Effector CD8-positive, alpha-beta T cell (primary cell): ENCODE data around the gene GUCY2F.

Experiments
- DNase-seq: peaks from one replicate; lab custom pipeline; 2025; lab: John Stamatoyannopoulos, UW

GUCY2F gene

GRCh38 chrX:109393859-109394258, 88.0 kb downstream of the GUCY2F start:
- no peak for DNase-seq

DNA sequence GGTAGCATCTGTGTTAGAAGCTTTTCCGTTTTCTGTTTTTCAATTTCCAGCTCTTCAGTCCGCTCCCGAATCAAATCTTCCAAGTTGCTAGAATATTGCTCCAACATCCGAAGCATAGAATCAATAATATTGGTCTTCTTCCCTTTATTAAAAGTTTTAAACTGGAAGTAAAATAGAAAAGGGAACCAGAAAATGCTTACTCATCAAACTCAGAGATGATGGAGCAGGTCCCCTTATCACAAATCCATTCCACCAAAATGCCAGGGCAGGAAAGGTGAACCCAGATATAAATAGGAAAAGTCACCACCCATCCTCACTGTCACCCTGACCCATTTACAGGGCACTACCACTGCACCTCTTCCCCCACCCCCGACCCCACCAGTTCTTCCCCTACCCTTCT, 89.0 kb downstream of the GUCY2F start:
- DNase-seq, result no peak

- DNase-seq, result no peak
These were observed 91.3 kb downstream of the GUCY2F start for GRCh38 chrX:109390556-109390955.

- no peak for DNase-seq
These were observed 92.0 kb downstream of the GUCY2F start for GRCh38 chrX:109389917-109390316.

GRCh38 chrX:109384699-109385098, 97.2 kb downstream of the GUCY2F start:
- DNase-seq, result no peak

DNA sequence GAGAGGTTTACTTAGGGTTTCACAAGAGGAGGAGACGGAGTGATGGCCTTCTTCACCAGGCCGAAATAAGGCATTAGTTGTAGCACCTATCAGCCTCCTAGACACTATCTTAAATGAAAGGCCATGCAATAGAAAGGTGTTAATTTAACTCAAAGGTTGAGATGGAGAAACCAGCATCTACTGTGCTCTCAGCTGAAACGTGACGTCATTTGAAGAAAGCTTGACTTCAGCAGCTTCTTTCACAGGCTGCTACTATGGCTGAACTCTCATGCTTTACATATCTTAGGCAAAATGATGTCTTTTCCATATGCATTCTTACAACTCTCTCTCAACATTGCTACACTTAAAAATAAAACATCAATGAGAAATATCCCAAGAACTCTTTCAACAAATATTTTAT, 99.6 kb downstream of the GUCY2F start:
- DNase-seq, result no peak

- DNase-seq, result no peak
These were observed 103.6 kb downstream of the GUCY2F start for GRCh38 chrX:109378281-109378680.

GRCh38 chrX:109374262-109374960, 107.5 kb downstream of the GUCY2F start:
- DNase-seq, result no peak

GRCh38 chrX:109373468-109373867, 108.4 kb downstream of the GUCY2F start:
- no peak for DNase-seq

DNA sequence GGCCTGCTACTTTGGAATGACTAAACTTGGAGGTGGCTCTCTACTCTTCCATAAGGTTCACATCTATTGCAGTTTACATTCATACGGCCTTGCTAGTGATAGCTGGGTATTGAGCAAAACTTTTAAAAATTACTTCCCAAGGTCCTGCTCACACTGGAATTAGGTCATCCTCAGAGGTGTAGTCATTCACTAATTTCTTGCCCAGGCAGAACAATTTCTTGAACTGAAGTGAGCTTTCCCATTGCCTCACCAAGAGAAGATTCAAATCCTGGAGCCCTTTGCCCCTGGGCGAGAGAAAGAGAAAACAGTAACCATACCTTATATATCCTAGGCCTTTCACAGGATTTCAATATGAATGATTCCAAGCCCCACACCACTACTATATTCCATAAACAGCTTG, 109.2 kb downstream of the GUCY2F start:
- no peak for DNase-seq

DNA sequence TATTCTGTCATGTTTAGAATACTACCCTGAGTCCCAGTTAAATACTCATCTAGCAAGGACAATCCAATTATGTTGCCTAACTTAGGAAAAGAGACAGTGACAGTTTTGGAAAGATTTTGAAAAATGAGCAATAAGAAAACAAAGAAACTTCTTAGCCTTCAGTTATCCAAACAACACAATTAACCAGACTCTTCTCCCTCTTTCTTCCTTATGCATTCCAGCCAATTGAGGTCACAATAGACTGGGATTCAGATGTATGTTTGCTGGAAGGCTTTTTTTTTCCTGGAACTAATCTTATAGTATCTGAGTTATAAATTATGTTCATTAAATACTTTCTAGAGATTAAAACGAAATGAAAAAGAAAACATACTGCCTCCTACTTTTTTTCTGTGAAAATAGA, 109.6 kb downstream of the GUCY2F start:
- DNase-seq, result no peak

DNA sequence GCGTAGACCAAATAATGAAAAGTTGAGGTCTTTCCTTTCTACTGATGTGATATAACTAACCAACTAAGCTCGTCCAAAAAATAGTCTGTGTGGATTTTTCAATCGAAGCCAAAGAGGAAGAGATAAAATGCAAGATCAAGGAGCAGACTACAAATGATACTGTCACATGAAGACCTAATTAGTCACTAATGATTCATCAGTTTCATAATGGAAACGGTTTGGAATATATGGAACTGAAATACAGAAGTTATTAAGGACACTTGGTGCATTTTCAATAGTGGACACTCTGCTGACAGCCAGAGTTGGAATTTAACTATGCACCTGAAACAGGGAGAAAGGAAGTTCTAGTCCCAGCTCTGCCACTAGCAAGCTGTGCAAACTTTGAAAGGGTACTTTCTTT, 119.8 kb downstream of the GUCY2F start:
- no peak for DNase-seq

GRCh38 chrX:109360301-109360700, 121.6 kb downstream of the GUCY2F start:
- no peak for DNase-seq

DNA sequence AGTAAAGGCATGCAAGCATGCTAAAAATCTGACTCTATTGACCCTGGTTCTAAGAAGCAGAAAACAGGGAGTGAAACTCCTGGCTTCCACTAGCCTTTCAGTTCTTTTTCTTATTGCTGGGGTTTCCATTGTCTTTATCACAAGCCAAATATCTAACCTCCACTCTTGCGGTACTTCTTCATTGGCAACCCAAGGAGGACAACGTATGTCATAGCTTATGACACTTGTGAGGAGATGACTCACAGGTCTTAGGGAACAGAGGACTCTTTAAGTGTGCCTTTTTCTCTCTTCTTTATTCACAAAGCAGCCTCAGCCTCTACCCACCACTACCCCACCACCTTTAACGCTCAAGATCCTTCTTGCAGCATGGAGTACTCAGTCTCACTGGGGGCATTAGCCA, 124.2 kb downstream of the GUCY2F start:
- no peak for DNase-seq

- no peak for DNase-seq
These were observed 125.2 kb downstream of the GUCY2F start for GRCh38 chrX:109356684-109357083.

- DNase-seq, result no peak
These were observed 129.8 kb downstream of the GUCY2F start for GRCh38 chrX:109352066-109352588.

- DNase-seq, result no peak
These were observed 130.3 kb downstream of the GUCY2F start for GRCh38 chrX:109351557-109351956.

DNA sequence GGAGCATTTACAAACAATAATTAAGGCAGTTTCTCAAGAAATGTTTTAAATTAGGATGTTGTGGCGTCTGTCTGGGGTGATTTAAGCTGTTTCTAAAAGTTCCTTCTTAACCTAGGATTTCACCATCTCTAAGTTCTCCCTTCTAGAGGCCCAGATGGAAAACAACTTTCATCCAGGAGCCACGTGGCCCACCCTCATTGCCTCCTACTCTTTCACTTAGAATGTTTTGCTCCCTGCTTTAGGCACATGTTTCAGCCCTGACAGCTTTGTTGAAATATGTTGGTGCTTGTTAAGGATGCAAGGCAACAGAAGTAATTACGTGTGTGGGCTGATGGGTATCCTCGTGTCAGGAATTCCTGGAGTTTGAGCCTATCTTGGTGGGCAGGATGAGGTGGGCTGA, 131.3 kb downstream of the GUCY2F start:
- no peak for DNase-seq

- no peak for DNase-seq
These were observed 131.8 kb downstream of the GUCY2F start for GRCh38 chrX:109350051-109350450.

GRCh38 chrX:109347632-109348031, 134.3 kb downstream of the GUCY2F start:
- DNase-seq, result no peak

DNA sequence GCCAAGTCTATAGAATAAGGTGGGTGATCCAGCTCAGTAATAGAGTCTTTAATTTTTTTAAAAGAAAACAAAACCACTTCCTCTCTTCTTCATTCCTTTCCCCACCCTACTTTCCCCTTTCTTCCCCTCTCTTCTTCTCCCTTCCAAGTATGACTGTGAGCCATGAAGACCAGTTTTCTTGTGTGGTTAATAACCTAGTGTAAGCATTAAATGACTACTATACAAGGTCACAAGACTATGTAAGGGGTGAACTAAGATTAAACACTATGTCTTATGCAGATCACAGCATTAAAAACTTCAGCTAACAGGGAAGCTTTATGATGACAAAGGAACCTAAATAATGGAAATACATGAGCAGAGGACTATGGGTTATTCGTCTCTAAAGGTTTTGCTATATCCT, 135.4 kb downstream of the GUCY2F start:
- DNase-seq, result no peak

- DNase-seq, result no peak
These were observed 136.0 kb downstream of the GUCY2F start for GRCh38 chrX:109345856-109346255.

DNA sequence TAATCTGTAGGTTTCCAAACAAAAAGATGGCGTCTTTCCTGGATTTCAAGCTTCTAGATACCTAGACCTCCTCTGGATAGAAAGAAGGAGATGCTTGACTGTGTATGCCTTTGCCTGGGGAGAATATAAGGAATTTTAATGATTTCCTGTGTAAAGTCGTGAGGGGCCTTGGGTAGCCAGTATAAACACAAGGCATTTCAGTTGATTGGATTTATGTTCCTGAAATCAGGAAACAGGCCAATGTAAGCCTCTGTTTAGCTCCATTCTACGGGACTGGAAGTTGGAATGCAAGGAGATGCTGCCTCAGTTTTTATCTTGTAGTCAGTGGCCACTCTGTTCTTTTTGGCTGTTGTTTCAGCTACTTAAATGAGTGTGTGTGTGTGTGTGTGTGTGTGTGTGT, 137.2 kb downstream of the GUCY2F start:
- no peak for DNase-seq

GRCh38 chrX:109344101-109344500, 137.8 kb downstream of the GUCY2F start:
- DNase-seq, result no peak
